Measurements from ENCODE around the gene CTRB2.
"Not testable (repeated sequence)": the region's sequence is repeated elsewhere in the genome, so short reads cannot be mapped to it uniquely, and the experiment has no call there.

CTRB2 gene

GRCh38 chr16:75206749-75207451, at the start of gene CTRB2:
CTRB2 (minus strand) TSS chr16:75207161; CDS start chr16:75207141, 20 bp downstream.
- no peak for DNase-seq

GRCh38 chr16:75256059-75256571, 49.2 kb upstream of the CTRB2 start:
- no peak for DNase-seq

DNA sequence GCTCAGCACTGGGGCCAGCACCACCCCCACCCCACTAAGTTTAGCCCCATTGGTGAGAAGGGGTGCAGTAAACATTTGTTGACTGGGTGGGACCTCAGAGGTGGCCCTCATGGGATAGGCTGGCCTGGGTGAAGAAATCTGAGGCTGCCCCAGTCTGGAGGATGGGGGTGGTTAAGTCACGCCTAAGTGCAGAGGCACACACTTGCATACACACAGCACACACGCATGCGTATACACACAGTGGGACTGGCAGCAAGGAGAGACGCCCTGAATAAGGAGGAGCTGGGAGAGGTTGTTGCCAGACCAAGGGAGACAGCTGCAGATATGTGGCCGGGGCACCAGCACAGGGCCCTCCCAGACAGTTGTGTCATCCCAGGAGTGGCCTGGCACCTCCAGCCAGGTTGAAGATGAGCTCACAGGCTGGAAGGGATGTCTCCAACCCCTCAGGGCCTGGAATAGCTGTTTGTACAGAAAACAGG, 47.4 kb upstream of the CTRB2 start:
- no peak for DNase-seq

GRCh38 chr16:75252946-75253911, 46.3 kb upstream of the CTRB2 start:
- no peak for DNase-seq

DNA sequence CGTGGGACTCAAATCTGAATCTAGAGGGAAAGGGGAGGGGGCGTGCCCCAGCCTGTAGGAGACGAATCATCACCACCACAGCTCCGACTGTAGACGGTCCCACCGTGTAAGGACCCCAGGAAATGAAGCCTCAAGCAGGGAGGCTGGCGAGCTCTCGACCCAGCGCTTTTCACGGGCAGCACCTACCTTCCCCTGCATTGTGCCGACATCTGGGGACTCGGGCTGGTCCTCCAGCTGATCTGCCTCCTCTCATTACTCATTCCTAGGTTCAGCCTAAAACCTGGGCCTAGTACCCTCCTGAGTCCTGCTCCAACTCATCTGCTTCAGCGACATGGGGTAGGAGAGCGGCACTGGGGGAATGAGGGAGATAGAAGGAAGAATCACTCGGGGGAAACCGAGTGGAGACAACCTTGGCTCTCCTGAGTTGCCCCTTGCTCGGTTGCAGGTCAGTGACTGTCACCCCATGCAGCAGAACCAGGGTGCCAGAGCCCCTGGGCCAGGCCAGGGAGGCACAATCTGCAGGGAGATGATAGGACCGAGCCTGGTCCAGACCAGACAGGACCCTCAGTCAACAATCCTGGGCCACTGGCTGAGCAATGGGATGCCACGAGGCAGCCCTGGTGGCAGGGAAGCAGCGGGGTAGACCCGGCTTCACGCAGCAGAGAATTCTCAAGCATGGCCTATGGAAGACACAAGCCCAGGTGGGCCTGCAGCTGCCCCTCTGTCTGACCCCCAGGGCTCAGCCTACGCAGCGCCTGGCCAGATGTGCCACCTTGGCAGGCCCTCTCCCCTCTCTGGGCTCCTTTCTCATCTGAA, 45.3 kb upstream of the CTRB2 start:
- no peak for DNase-seq

DNA sequence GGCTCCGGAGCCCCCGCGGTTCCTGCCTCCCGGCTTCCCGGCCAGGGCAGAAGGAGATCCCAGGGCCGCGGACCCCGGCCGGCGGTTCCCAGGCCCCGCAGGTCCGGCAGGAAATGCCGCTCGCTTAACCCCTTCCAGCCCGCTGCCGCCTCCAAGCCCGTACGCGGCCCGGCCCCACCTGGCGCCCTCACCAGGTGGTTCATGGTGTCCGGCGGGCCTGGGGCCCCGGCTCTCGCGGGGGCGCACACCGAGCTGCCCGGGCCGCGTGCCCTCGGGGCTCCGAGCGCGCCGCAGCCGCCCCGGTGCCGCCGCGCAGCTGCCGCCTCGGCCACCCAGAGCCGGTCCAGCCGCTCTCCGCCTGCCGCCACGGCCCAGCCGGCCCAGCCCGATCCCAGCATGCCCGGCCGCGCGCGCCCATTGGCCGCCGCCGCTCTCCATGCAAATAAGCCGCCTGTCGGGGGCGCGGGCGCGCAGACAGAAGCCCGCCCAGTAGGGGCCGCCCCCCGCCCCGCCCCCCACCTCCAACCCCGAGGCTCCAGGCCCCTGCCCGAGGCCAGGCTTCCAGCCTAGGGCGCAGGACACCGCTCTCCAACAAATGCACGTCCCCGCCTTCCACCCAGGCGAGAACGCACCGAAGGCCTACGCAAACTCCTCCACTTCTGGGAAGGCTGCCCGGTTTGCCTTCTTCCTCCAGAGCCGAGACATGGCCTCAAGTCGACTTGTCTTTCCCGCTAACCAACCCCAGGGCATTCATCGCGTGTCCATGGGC, 44.5 kb upstream of the CTRB2 start, which contains the start of gene BCAR1:
TSS of gene BCAR1 (minus strand) at position 345 of the 769 bp plus-strand sequence. CDS start at position 203, 142 bp downstream.
- DNase-seq = peak; percentile 23

- DNase-seq = peak; percentile 14
Measured at GRCh38 chr16:75250809-75251279, 43.9 kb upstream of the CTRB2 start.

- no peak for DNase-seq
Measured at GRCh38 chr16:75250089-75250808, 43.3 kb upstream of the CTRB2 start.

DNA sequence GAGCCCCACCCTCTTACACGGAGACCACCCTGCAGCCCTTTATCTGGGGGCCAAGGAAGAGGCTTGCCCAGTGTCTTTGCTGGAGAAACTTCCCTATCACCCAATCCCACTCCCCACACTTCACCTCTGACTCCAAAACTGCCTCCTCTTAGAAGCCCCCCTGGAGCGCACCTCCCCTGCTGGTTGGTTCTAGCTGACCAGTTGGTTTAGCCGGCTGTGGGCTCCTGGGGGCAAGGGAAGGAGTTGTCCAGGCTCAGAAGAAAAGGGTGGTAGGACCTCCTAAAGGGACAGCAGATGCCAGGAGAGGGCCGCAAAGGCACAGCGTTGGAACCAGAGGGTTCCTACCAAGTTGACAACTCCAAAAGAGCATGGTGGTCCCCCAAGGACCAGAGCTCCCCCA, 42.5 kb upstream of the CTRB2 start:
- DNase-seq = no peak

DNA sequence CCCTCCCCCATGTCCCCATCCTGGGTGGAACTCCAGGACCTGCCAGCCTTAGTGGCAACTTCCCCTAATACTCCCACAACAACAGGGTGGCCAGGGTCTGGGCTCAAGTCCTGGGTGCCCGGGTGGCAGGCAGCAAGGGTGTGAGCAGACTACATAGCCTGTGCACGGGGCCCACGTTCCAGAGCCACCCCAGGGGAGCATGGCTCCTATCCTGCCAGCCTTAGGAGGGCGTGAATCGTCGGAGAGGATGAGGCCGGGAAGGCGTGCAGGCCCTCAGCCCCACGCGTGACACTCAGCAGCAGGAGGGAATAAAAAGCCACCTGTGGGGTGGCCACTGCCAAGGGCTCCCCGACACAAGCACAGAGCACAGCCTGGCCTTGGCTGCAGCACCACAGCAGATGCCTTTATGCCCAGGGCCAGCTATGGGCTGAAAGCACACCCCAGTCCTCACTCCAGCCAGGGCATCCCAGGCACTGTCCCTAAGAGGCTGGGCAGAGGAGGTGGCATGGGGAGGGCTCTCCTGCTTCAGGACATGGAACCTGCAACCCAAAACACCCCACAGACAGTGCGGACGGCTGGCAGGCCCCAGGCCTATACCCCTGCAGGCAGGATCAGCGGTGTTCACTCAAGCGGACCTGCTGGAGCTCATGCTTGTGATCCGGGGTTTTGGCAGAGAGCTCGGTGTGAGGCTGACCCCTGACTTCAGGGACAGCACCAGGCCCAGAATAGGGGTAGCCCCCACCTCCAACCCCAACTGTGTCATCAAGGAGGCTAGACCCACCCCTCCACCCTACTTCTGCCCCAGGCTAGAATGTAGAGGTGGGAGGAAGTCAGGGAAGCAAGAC, 41.8 kb upstream of the CTRB2 start:
- no peak for DNase-seq

- no peak for DNase-seq
Measured at GRCh38 chr16:75248142-75248535, 41.2 kb upstream of the CTRB2 start.

DNA sequence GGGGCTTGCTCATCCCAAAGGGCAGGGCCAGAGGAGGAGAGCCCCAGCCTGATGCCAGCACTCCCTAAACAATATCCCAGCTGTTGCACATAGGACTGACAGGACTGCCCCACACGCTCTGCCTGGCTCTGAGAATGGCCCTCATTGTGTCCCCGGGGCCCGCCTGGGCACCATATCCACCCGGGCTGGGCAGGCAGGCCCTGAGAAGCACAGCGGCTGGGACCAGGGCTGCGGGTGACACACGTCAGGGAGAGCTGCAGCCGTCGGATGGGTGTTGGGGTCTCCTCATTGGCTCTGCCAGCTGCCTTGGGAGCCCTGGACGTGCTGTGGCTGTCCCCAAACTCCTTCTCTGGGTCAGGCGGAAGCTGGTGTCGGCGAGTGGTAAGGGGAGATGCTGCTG, 40.3 kb upstream of the CTRB2 start:
- DNase-seq = no peak

GRCh38 chr16:75246504-75247205, 39.7 kb upstream of the CTRB2 start:
- DNase-seq = no peak

DNA sequence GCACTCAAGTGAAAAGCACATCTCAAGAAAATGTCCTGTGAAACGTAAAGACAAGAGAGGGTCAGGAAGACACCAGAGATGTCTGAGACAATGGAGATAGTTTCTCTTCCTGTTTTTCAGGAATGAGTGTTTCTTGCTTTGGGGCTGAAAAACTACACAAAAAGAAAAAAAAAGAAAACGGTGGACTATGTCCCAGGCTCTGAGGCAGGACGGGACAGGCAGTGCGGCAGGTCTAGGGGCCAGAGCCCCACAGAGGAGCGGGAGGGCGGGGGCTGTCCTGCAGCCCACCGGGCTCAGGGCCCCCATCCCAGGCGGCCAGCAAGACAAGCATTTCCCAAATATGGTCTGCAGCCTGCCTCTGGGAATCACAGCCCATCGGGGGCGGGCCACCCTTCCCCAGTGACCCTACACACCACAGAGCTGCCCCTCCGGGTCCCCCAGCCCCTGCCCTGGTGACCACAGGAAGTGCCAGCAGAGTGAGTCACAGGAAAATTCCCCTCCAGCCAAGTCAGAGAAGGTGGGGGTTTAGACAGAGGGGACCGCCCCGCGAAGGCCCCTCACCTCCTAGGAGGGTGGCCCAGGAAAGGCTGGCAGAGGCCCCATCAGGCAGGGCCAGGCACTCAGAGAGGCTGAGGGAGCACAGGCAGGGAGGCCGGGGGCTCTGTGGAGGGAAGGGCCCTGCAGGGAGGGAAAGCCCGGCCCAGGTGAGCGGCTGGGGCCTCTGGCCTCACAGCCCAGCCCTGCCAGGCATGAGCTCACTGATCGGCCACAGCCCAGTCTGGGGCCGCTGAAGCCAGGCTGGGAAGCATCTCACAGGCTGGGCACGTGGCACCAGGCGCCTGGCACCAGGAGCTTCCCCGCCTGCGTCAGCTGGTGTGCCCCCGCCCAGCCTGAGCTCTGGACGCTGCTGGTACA, 38.1 kb upstream of the CTRB2 start:
- DNase-seq = no peak

DNA sequence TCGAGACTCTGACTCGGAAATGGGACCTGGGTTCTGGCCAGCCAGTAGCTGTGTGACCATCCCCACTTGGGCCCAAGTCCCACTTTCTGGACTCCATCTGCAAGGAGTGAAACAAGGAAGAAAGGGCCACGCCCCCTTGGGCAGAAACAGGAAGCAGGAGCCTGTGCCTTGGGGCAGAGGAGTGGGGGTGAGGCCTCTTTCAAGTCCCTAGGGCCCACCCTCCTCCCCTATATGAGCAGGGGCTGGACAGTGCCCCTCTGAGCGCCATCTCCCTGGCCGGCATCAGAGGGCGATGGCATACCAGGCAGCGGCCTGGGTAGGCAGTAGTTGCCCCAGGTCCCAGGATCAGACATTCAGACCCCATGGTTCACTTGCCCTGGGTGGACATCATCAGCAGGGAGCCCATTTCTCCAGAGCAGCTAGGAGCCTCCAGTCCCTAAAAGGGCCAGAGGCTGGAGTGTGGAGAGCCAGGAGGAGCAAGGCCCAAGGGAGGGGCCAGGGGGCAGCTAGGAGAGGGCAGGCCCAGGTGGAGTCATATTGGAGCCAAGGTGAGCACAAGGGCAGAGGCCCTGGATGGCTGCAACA, 37.4 kb upstream of the CTRB2 start:
- DNase-seq = no peak

DNA sequence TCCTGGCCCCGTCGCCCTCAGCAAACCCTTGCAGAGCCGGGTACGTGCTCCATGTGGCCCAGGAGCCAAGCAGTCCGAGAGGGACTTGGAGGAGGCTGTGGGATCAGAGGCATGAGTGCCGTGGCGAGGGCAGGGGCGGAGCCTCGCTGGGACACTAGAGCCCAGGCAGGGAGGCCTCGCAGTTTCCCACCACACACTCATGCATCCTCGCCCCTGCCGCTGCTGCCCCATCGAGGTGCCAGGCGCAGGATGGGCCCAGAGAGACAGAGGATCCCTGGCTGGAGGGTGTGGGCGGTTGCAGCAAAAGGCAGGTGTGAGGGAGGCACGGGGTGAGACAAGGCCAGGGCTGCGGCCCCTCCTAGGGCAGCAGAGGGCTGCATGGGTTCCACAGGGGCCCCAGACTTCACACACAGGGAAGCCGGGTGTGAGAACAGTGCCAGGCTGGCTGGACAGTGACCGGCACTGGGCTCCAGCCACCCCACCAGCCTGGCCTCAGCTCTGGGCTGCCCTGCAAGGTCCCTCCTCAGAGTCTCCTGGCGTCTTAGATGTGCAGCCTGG, 36.8 kb upstream of the CTRB2 start:
- DNase-seq = no peak

DNA sequence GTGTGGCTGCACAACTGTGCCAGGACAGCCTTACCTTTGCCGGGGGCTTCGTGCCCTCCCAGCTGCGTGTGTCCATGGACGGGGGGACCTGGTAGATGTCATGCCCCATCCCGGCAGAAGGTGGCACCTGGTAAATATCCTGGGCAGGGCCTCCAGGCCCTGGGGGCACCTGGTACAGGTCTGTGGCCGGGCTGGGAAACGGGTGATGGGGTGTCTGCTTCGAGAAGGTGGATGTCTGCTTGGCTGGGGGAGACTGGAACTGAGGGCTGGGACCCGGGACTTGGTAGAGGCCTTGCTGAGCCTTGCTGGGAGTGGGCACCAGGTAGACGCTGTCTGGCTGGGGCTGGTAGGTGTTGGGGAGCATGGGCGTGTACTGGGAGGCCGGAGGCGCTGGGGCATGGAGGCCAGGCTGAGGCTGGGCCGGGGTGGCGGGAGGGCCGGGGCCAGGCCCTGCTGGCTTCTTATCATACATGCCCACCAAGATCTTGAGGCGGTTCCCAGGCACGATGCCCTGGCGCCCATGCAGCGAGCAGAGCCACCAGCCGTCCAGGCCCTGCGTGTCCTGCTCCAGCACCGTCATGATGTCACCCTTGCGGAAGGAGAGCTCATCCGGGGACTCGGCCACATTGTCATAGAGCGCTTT, 35.6 kb upstream of the CTRB2 start:
- not testable (repeated sequence) for DNase-seq

Data from CD4-positive, alpha-beta T cell treated with Interleukin-17A for 4 hours (primary cell).